HG02885 (cell line): Measurements from ENCODE around the gene PPP1R27.
"Not testable (repeated sequence)": the region's sequence is repeated elsewhere in the genome, so short reads cannot be mapped to it uniquely, and the experiment has no call there.

ENCODE experiments used
- ATAC-seq: cut with Tn5 transposase; IDR thresholded peaks from one replicate; pipeline ENCODE4 v1.9.1; 2021; ENCODE audit warnings: mild to moderate bottlenecking; ENCODE audit not compliant: unreplicated experiment, poor library complexity

Gene PPP1R27

DNA sequence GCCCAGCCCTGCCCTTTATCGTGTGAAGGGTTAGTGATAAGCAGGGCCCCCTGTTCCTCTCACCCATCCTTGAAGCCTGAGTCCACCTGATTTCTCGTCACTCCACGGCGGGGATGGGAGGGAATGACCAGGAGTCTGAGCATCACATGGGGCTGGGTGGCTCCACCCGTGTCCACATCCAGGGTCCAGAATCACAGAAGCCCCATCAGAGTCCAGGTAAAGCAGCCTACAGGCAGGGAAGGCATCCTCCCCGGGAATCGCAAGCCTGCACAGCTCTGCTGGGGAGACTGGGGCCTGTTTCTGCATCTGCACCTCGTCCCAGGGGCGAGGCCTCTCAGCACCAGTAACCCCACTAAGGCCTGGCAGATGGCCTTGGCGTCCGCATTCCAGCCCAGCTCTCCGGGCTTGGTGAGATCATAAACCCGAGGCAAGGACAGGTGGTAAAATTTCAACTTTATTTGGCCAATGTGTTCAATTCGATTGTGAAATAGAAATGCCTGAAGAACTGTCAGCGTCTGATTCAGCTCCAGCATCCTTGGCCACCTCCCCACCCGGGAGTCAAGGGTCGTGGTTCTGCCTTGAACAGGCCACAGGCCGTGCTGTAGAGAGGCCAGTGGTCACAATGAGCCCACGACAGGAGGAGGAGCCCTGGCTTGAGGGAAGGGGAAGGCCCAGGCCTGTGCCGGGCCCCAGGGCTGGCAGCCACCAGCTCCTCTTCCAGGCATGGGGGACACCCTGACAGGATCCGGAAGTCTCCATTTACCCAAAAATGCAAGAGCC, 8.1 kb upstream of the PPP1R27 start:
- ATAC-seq, result no peak

DNA sequence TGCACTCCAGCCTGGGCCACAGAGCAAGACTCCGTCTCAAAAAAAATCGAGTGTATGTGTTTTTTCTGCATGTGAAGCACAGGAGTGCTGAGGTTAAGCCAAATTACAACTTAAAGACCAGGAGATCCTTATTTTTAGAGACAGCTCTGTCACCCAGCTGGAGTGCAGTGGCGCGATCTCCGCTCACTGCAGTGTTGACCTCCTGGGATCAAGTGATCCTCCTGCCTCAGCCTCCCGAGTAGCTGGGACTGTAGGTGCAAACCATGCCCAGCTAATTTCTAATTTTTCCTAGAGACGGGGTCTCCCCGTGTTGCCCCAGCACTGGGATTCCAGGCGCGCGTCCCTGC, 7.5 kb upstream of the PPP1R27 start:
- no peak for ATAC-seq

DNA sequence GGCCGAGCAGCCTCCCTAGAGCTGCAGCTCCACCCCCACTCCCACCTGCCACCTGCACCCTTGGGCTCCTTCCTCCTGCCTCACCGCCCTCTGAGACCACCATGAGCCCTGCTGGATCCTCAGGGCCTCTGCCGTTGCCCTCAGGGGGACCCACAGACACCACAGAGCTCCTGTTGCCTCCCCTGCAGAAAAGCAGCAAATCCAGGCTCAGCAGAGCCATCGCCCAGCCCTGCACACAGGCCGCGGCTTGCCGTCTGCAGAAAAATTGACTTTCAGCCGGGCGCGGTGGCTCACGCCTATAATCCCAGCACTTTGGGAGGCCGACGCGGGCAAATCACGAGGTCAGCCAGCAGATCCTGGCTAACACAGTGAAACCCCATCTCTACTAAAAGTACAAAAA, 7.0 kb upstream of the PPP1R27 start:
- no peak for ATAC-seq

DNA sequence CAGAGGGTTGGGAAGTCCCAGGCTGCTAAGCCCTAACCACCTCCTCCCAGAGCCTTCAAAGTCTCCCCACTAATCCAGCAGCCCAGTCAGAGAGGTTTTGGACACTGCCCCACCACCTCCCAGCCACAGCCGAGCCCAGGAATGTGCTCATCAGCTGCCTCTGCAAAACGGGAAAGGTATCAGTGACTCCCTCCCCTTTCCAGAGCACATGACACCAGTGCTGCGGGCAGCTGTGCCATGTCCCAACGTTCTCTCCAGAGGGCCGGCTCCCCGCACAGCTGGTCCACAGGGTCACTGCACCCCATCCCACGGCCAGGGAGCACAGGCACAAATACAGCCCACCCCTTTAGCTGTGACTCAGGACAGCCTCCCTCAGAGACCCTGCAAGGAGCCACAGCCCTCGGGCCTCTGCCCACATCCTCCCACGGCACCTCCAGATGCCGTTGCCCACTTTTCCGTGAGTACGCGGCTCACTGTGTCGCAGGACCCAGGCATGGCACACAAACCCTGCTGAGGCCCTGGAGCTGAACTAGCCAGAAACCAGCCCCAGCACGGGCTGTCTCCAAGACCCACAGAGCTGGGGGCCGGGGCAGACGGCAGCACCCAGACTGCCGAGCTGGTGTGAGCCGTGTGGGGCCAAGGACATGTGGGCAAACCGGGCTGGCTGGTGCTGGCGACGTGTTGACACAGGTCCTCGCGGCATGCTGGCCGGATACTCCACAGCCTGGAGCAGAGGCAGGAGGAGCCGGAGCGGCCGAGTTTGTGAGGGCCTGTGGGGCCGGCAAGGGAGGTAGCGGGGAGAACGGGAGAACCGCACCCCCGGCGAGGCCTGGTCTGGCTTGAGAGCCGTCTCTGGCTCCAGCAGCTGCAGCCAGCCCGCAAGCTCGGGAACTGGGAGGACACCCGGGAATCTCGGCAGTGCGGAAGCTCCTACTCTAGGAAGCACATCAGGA, 6.3 kb upstream of the PPP1R27 start:
- ATAC-seq, result no peak

DNA sequence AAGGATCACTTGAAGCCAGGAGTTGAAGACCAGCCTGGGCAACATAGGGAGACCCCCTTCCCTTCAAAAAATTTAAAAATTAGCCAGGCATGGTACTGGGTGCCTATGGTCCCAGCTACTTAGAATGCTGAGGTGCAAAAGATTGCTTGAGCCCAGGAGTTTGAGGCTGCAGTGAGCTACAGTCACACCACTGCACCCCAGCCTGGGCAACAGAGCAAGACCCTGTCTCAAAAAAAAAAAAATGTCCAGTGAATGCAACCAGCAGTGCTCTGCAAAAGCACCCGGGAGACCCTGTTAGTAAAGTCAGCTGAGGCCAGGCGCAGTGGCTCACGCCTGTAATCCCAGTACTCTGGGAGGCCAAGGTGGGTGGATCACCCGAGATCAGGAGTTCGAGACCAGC, 5.2 kb upstream of the PPP1R27 start:
- not testable (repeated sequence) for ATAC-seq

DNA sequence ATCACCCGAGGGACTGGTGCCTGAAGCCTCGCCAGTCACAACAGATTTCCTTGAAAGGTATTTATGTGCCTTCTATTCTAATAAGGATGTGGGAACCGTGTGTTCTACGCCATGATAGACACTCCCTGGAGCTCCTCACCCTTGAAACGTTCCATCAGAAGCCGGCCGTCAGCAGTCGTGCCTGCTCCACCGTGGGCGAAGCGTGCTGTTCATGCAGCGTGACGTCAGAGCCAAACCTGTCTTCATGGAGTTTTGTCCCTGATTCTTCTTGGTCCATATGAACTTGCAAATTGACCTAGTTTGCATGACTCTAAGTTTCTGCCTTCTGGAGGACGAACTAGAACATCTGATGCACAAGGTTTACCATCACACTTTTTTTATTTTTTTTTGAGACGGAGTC, 4.5 kb upstream of the PPP1R27 start:
- ATAC-seq, result no peak

DNA sequence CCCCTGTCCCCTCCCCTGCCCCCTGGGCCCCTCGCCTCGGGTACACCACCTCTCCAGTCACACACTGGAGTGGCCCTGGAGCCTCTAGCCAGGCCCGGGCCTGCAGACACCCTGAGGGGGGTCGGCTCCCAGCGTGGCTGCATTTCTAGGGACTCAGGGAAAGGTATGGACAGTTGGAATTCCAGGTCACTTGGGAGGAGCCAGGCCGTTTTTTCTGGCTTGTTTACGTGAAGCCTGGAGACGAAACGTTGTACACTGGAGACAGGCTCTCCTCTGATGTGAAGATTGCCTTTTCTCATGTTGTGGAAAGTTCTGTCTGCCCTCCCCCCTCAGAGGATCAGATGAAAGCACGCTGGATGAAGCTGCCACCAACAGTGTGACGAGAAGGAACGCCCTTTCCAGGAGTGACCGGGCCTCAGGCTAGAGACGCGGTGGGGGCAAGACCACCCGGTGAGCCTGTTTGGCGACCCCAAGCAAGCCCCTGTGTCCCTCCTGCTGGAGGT, 4.0 kb upstream of the PPP1R27 start:
- ATAC-seq, result no peak

DNA sequence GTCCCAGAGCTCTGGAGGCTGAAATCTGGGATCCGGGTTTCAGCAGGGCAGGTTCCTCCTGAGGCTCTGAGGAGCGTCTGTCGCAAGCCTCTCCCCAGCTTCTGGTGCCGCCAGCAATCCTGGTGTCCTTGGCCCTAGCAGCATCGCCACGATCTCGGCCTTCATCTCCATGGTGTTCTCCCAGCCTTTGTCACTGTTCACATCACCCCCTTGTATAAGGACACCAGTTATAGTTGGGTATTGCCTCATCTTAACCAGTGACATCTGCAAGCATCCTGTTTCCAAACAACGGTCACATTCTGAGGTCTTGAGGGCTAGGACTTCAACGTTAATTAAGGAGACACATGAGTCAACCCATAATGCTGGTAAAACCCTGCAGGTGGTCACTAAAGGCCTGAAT, 2.8 kb upstream of the PPP1R27 start:
- ATAC-seq, result no peak

DNA sequence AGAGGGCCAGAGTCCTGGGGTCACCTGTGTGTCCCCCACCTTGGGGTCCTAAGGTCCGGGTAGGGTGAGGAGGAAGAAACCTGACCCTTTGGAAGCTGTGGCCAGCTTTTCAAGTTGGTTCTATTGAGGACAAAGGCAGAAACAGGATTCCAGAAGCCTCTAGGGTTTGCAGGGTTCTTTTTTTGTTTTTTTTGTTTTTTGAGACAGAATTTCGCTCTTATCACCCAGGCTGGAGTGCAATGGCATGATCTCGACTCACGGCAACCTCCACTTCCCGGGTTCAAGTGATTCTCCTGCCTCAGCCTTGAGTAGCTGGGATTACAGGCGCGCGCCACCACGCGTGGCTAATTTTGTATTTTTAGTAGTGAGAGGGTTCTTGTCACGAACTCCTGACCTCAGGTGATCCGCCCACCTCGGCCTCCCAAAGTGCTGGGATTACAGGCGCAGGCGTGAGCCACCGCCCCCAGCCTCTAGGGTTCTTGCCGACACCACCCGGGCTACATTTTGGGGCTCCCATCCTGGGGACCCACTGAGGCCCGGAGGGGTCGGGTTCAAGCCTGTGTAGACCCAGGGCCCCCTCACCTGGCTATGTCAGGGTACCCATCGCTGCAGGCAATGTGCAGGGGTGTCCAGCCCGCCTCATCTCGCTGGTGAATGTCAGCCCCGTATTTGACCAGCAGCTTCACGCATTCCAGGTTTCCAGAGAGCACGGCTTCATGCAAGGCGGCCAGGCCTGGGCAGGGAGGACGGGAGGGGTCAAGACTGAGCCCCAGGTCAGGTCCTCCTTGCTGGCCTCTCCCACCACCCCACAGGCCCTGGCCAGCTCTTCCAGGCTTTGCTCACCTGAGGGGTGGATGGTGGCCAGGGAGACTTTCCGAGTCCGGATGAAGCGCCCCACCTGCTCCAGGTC, 674 bp downstream of the PPP1R27 start:
- no peak for ATAC-seq

DNA sequence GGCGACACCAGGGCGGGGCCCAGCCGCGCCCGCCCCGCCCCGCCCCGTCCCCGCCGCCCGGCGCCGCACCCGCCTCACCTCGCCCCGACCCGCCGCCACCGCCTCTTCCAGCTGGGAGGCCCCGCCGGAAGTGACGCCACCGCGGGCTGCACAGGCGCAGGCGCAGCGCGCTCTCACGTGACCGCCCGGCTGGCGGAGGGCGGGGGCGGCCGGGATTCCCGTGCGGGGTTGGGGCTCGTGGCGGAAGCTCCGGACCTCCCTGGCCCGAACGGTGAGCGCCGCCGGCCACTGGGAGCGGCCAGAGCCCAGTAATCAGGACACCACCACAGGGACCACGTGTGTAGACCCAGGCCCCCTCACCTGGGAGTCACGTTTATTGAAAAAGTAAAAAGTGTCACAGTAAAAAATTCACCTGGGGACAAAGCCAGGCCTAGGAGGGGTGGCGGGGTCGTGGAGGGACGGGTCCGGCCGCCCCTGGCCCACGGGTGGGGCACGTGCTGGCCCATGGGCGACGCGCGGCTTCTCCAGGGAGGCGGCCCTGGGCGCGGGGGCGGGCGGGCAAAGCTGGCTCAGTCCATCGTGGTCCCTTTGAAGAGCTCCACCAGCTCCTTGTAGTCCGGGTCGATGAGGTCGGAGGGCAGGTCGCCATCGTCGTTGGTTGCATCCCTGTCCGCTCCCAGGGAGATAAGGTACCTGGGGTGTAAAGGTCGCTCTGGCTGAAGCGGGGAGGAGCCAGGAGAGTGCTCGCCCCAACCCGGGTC, 1.5 kb downstream of the PPP1R27 start, which contains the start of gene MCRIP1:
TSS of gene MCRIP1 (minus strand) at position 132 of the 761 bp plus-strand sequence. CDS start 8,785 bp downstream, outside the sequence.
- peak; percentile 82 for ATAC-seq

DNA sequence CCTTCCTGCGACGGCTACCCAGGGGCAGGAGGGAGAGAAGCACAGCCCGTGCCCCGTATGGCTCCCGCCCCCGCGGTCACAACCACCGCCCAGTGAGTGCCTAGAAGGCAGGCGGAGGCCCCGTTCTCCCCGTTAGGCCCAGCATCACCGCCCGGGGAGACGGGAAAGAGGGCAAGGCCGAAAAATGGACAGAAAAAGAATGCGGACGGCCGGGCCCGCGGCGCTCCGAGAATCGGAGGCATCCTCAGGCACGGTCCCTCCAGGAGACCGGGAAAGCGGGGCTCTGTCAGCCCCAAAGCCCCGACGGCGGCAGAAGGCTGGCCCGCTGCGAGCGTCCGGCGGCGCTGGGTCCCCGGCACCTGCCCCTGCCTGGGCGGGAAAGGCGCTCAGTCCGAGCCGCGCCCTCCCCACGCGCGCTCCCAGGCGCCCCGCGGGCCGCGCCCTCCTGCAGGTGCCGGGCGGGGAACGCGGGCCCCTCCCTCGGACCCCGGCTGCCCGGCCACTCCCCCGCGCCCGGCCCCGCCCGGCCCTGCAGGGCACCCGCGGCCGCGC, 2.2 kb downstream of the PPP1R27 start:
- peak; percentile 23 for ATAC-seq

DNA sequence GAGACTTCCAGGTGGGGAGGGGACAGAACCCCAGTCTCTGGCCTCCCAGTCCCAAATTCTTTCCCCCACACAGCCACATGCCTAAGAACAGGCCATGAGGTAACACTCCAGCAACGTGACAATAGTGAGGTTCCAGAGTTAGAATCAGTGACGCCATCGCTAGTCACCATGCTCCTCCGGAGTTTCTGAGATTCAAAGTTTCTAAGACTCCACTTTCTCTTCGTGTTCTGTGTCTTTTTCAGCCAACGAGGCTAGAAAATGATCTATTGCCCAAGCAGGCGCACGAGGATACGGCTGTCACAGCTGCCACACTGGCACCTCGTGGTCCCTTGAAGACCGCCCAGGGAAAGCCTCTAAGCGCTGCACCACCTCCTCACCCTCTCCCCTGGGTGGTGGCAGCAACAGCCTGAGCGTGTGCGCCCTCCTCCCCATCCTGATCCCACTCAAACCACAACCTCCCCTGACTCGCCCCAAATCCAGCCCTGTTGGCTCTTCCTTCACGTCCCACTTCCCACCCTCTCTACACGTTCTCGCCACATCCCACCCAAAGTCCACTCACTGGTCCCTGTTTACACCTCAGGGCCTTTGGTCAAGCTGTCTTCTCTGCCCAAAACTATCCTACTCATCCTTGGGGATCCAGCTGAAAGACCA, 2.8 kb downstream of the PPP1R27 start:
- no peak for ATAC-seq

DNA sequence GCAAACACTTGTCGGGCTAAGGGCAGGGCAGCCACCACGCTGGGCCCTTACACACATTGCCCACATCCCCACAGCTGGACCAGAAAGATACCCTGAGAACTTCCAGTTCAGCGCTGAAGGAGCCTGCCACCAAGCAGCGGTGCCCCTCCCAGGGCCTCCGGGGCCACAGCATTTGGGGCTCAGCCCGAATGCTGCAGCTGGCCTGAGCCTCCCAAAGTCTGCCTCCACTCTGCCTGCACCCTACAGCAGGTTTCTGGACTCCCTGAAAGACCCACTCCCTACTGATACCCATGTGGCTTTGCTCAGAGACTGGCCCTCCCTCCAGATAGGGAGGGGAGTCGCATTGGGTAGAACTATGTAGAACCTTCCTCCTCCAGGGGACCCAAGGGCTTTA, 3.3 kb downstream of the PPP1R27 start:
- no peak for ATAC-seq

DNA sequence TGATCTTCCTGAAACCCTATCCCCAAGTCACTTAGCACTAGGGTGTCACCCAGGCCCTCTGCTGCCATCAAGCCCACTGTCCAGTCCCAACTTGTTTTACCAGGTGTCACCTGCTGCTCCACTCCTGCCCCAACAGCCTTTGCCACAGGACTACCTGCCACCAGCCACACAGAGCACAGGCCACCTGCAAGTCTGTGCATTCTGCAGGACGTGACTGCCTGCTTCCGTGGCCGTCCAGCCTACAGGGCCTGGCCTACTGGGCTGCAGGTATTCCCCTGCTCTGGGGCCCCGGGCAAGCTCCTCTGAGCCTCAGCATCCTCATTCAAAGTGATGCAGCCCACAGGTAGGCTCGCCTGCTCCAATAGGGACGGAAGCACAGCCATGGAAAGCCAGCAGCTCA, 5.0 kb downstream of the PPP1R27 start:
- no peak for ATAC-seq

DNA sequence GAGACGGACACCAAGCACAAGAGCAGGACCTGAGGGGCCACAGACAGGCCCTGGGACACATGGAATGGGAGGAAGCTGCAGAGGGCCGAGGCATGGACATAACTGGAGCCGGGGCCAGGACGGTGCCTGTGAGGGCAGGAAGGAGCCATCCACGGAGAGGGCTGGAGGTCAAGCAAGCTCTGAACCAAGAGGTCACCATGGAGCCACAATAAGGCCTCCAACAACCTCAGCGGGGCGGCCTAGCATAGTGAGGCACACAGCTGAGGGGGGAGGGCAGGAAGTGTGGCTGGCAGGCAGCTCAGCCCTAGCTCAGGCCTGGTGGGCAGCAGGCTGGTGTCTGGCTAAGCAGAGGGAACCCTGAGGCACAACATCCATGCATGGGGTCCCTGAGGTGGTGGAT, 6.2 kb downstream of the PPP1R27 start:
- ATAC-seq, result no peak

DNA sequence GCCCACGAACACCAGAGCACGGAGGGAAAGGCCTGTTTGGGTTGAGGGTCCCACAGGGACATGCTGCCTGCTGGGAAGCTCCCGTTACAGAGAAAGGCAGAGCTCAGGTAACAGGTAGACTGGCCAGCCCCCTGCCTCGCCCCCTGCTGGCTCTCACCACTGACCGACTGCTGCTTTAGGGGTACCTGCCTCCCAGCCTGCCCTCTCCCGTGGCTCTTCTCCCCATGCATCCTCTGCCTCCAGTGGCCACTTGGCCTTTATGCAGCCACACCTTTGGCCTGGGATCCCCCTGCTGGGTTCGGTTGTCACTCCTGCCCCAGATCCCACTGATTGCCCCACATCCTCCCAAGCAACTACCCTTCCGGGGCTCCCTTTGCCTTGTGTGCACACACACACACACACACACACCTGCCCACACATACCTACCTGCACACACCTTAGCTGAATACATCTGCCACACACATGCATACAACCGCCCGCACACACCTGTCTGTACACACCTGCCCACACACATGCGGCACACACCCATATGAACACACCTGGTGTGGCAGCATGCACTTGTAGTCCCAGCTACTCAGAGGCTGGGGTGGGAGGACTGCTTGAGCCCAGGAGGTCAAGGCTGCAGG, 8.9 kb downstream of the PPP1R27 start:
- no peak for ATAC-seq

DNA sequence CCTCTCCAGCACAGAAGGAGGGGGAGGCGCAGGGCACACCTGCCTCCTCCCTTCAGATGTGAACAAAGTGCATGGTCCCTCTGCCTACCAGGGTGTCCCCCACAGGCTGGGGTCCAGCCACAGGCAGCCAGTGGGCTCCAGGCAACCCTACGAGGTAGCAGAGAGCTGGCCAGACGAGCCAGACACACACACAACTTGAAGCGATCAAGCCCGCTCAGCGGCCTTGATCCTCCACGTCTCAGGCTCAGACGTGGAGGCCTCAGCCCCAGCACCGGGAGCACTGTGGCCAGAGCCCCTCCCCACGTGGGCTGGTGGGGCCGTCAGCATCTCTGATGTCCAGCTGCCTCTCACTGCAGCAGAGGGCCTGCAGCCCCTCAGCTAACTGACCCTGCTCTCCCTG, 10.3 kb downstream of the PPP1R27 start:
- no peak for ATAC-seq

DNA sequence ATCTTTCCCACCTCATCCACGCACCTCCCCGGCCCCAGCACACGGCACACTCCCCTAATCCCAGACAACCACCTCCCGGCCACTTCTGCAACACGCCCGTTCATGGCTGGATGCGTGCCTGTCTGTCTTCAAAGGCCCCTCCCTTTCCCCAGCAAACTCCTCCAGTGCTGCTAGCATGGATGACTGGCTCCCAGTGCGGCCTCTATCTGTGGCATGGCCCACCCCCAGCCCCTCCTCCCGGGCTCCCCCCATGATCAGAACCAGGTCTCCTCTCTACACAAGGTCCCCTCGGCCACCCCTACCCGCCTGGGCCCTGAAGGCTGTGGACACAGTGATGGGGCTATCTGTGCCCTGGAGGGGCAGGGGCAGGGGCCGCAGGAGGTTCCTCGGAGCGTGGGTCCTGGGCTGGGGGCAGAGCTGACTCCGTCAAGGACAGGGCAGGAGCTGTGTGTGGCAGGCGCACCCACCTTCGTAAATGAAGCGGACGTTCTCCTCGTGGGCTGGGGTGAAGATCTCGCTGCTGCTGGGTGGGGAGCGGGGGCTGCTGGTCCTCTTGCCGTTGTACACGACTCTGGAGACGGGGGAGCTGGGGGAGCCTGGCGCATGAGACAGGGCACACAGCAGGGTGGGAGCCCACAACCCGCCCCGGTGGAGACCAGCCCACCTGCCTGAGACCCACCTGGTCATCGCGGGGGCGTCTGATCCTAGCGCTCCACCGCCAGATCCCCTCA, 10.9 kb downstream of the PPP1R27 start:
- ATAC-seq, result no peak
